GM23248 (cell line): ENCODE results near the gene TMEM60.

ENCODE experiments used
- EZH2 ChIP-seq: fragments of 200-600 bp; sonication (generic); IDR thresholded peaks from 2 replicates; pipeline ENCODE4 v1.6.1; 2018; ENCODE audit warnings: antibody characterized with exemption, mild to moderate bottlenecking; ENCODE audit not compliant: insufficient read depth, poor library complexity, severe bottlenecking
- EZH2phosphoT487 ChIP-seq: fragments of 200-600 bp; sonication (generic); IDR thresholded peaks from 2 replicates; pipeline ENCODE4 v1.6.1; 2018; ENCODE audit warnings: antibody characterized with exemption, moderate library complexity, mild to moderate bottlenecking, low read depth; ENCODE audit not compliant: insufficient read depth

- TF ChIP-seq EZH2 (no peak), EZH2phosphoT487 (no peak)
These were observed 26.4 kb upstream of the TMEM60 start for GRCh38 chr7:77824636-77825035.
